A549 (cell line): Measurements from ENCODE around the gene ABCA13.

ENCODE experiments used
- CTCF ChIP-seq: fragments of >200 bp; sonication (Bioruptor Twin); formaldehyde crosslinking; IDR thresholded peaks from 3 replicates; pipeline ENCODE4 v1.5.1; 2016
- FOSB ChIP-seq: fragments of 250-450 bp; sonication (Bioruptor Pico); IDR thresholded peaks from 2 replicates; pipeline ENCODE4 v1.5.0; 2020; ENCODE audit warnings: mild to moderate bottlenecking, moderate library complexity
- HDAC2 ChIP-seq: fragments of 200-600 bp; sonication (generic); IDR thresholded peaks from 2 replicates; pipeline ENCODE4 v1.6.1; 2016
- JUN ChIP-seq, 2 experiments: fragments of >200 bp; sonication (Bioruptor Twin); formaldehyde crosslinking; IDR thresholded peaks; 2 replicates in 1 of 2; 3 replicates in 1 of 2; pipeline ENCODE4 v1.6.1; 2016 to 2017
- KDM5A ChIP-seq: fragments of 200-600 bp; sonication (generic); IDR thresholded peaks from 2 replicates; pipeline ENCODE4 v1.6.1; 2016; ENCODE audit warnings: antibody characterized with exemption, mild to moderate bottlenecking
- MAX ChIP-seq: IDR thresholded peaks from 2 replicates; pipeline ENCODE4 v1.6.1; 2012
- NR3C1 ChIP-seq: fragments of >200 bp; sonication (Bioruptor Twin); formaldehyde crosslinking; IDR thresholded peaks from 3 replicates; pipeline ENCODE4 v1.6.1; 2017
- POLR2A ChIP-seq: IDR thresholded peaks from 2 replicates; pipeline ENCODE4 v1.6.1; 2012; ENCODE audit warnings: mild to moderate bottlenecking, low read length
- RAD21 ChIP-seq, 2 experiments: fragments of >200 bp in 1 of 2; sonication (Bioruptor Twin) in 1 of 2; formaldehyde crosslinking in 1 of 2; IDR thresholded peaks in 1 of 2; conservative IDR thresholded peaks in 1 of 2; 2 replicates in 1 of 2; 3 replicates in 1 of 2; pipeline ENCODE4 v1.6.1; 2012 to 2018; ENCODE audit warnings: inconsistent platforms in 1 of 2
- SMC3 ChIP-seq: fragments of >200 bp; sonication (Bioruptor Twin); formaldehyde crosslinking; IDR thresholded peaks from 3 replicates; pipeline ENCODE4 v1.6.1; 2018; ENCODE audit warnings: inconsistent platforms
- SREBF2 ChIP-seq: fragments of 450-650 bp; IDR thresholded peaks from 2 replicates; pipeline ENCODE4 v1.6.1; 2014; ENCODE audit warnings: mild to moderate bottlenecking, moderate library complexity
- ZSCAN20 ChIP-seq: fragments of 250-450 bp; sonication (Bioruptor Pico); IDR thresholded peaks from 2 replicates; pipeline ENCODE4 v1.8.0; 2022; ENCODE audit warnings: mild to moderate bottlenecking, moderate library complexity
- TF ChIP-seq, protein P1 (sequence below): fragments of 150-350 bp; IDR thresholded peaks from 2 replicates; pipeline ENCODE4 v1.6.1; 2014; ENCODE audit warnings: low read depth, mild to moderate bottlenecking, low read length
- TF ChIP-seq, protein P2 (sequence below): fragments of 250-450 bp; sonication (Bioruptor Pico); IDR thresholded peaks from 2 replicates; pipeline ENCODE4 v1.5.0; 2020; ENCODE audit warnings: low read depth, mild to moderate bottlenecking, moderate library complexity

DNA sequence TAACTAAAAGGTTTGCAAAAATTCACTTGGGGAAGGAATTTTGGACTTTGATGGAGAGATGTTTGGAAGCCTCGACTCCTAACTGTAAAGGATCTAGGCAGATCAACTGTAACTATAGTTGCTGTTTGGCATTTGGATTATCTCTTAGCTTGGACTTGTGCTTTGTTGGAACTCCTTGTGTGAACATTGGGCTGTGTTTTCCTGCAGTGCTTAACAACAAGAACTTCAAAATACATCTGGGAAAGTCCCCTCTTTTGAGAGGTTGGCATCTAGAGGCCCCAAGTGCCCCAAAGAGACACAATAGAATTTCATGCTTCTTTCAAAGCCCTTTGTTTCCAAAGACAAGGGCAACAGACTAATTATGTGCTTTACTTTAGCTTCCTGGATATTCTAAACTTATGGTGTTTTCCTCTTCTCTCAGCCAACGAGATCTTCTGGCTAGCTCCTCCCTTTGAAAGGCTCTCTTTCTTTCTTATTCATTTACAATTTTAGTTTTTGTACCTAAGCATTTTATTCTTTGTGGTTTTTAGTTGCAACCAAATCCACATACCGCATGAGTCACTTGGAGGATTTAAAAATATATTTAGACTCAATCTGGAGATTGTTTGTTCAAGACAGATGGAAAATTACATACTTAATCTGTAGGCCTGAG, 11.6 kb downstream of the ABCA13 start:
- TF ChIP-seq ZSCAN20 (CRISPR knock-in tag): no peak
- no peak for TF ChIP-seq CTCF
- TF ChIP-seq KDM5A: no peak
- TF ChIP-seq, protein P1, sequence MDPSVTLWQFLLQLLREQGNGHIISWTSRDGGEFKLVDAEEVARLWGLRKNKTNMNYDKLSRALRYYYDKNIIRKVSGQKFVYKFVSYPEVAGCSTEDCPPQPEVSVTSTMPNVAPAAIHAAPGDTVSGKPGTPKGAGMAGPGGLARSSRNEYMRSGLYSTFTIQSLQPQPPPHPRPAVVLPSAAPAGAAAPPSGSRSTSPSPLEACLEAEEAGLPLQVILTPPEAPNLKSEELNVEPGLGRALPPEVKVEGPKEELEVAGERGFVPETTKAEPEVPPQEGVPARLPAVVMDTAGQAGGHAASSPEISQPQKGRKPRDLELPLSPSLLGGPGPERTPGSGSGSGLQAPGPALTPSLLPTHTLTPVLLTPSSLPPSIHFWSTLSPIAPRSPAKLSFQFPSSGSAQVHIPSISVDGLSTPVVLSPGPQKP: no peak
- no peak for TF ChIP-seq FOSB
- no peak for TF ChIP-seq POLR2A
- TF ChIP-seq MAX: no peak
- TF ChIP-seq NR3C1: no peak
- TF ChIP-seq SREBF2: no peak
- no peak for TF ChIP-seq SMC3
- TF ChIP-seq HDAC2: no peak
- TF ChIP-seq, protein P2, sequence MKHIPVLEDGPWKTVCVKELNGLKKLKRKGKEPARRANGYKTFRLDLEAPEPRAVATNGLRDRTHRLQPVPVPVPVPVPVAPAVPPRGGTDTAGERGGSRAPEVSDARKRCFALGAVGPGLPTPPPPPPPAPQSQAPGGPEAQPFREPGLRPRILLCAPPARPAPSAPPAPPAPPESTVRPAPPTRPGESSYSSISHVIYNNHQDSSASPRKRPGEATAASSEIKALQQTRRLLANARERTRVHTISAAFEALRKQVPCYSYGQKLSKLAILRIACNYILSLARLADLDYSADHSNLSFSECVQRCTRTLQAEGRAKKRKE (CRISPR knock-in tag): no peak
- no peak for TF ChIP-seq JUN (IDR thresholded peaks at IDR 0.05)
- TF ChIP-seq RAD21 (conservative IDR thresholded peaks at IDR 0.05 in 1 of 2, IDR thresholded peaks at IDR 0.05 in 1 of 2): no peak
